Omental fat pad (tissue), 4 donors: Measurements from ENCODE around the gene FGFBP3. TPM values are rescaled to one million over a fixed set of nuclear protein-coding genes. Genes with fewer than 3 reads are reported as not detected.

Experiments used
- ATAC-seq: fragments of 150-250 bp; one replicate; pipeline ENCODE4 v1.9.1; 2016; ENCODE audit warnings: mild to moderate bottlenecking, moderate library complexity; ENCODE audit not compliant: low FRiP score
- DNase-seq: peaks from one replicate; pipeline ENCODE4 v3.0.0-alpha.2; 2019; ENCODE audit warnings: low spot score
- CTCF ChIP-seq, 3 donors: fragments of 450-650 bp; IDR thresholded peaks; one replicate each; pipeline ENCODE4 v1.5.1; 2016 to 2017; ENCODE audit warnings: antibody characterized with exemption in 3 of 3, mild to moderate bottlenecking in 3 of 3, moderate library complexity in 2 of 3
- small RNA-seq: library from RNA; depleted of rRNA; stranded (forward); fragments of <200 nt; gene quantifications from one replicate; pipeline ENCODE3, GENCODE V24; 2016
- total RNA-seq, 4 donors: library from RNA; depleted of rRNA; stranded (reverse); fragments of >200 nt; gene quantifications; one replicate each; pipeline ENCODE4 v1.1.0, GENCODE V29; 2016

The FGFBP3 gene
- total RNA-seq, 4 donors from 2014 or later, result 0.28 to 3.0 (median 0.70) TPM

- DNase-seq, result no peak
- ATAC-seq, result no peak
- no peak for TF ChIP-seq CTCF (IDR thresholded peaks at IDR 0.05)
Measured at GRCh38 chr10:91856637-91857036, 52.6 kb downstream of the FGFBP3 start.

Small RNA genes within 50 kb of the gene (small RNA-seq; reads per million reads assigned to genes)
- gene AL359198.2, result not detected

Other genes starting within 250 kb of the FGFBP3 start
- 10 to 100 TPM; 37.6 to 52.8 (median 43.8) TPM for gene TNKS2, start 111.1 kb downstream of the FGFBP3 start, total RNA-seq
- gene BTAF1, start 14.3 kb upstream of the FGFBP3 start, total RNA-seq, result 10 to 100 TPM; 33.1 to 72.3 (median 65.1) TPM